SU-DHL-6 (cell line): ENCODE results near the gene CARMIL1.
"Not testable (repeated sequence)": the region's sequence is repeated elsewhere in the genome, so short reads cannot be mapped to it uniquely, and the experiment has no call there.

Experiments used
- H2AFZ ChIP-seq: fragments of 200-600 bp; sonication (generic); 2 replicates; pipeline ENCODE4 v1.6.1; 2014; ENCODE audit warnings: low read depth, mild to moderate bottlenecking, moderate library complexity, mixed read lengths, antibody characterized with exemption, low read length; ENCODE audit not compliant: severe bottlenecking
- H3F3A ChIP-seq: fragments of 200-600 bp; shearing (Covaris generic); 2 replicates; pipeline ENCODE4 v1.6.0; 2016; ENCODE audit warnings: antibody characterized with exemption, mild to moderate bottlenecking; ENCODE audit not compliant: insufficient read depth
- H3K27ac ChIP-seq: fragments of 200-600 bp; sonication (generic); 2 replicates; pipeline ENCODE4 v1.5.1; 2016; ENCODE audit warnings: low read depth, mild to moderate bottlenecking, low read length, moderate library complexity, mixed read lengths
- H3K27me3 ChIP-seq: fragments of 200-600 bp; sonication (generic), shearing (Covaris generic); 2 replicates; pipeline ENCODE4 v1.6.0; 2014; ENCODE audit warnings: mild to moderate bottlenecking, low read length
- H3K36me3 ChIP-seq: fragments of 200-600 bp; sonication (generic); 2 replicates; pipeline ENCODE4 v1.6.1; 2014; ENCODE audit warnings: mild to moderate bottlenecking, low read length, mixed read lengths
- H3K4me2 ChIP-seq: fragments of 300-600, 200-600 bp; shearing (Covaris generic), sonication (generic); 2 replicates; pipeline ENCODE4 v1.6.0; 2014; ENCODE audit warnings: low read length, low read depth, mild to moderate bottlenecking; ENCODE audit not compliant: poor library complexity, severe bottlenecking
- H3K4me3 ChIP-seq: fragments of 200-600 bp; sonication (generic); 2 replicates; pipeline ENCODE4 v1.5.1; 2014; ENCODE audit warnings: antibody characterized with exemption, low read length, mild to moderate bottlenecking, mixed read lengths; ENCODE audit not compliant: insufficient read depth, poor library complexity, severe bottlenecking
- H3K79me2 ChIP-seq: fragments of 200-600 bp; sonication (generic); 2 replicates; pipeline ENCODE4 v1.6.1; 2014; ENCODE audit warnings: mild to moderate bottlenecking, low read length, moderate library complexity; ENCODE audit not compliant: insufficient read depth
- H3K9ac ChIP-seq: fragments of 200-600 bp; sonication (generic); 2 replicates; pipeline ENCODE4 v1.7.0; 2014; ENCODE audit warnings: mild to moderate bottlenecking, low read length
- H3K9me2 ChIP-seq: fragments of 200-600 bp; sonication (generic); replicated peaks from 2 replicates; pipeline ENCODE4 v1.6.1; 2014; ENCODE audit warnings: low read length; ENCODE audit not compliant: insufficient read depth
- H3K9me3 ChIP-seq: fragments of 200-600 bp; sonication (generic); 2 replicates; pipeline ENCODE4 v1.6.1; 2014; ENCODE audit warnings: low read length, mixed read lengths; ENCODE audit not compliant: insufficient read depth
- H4K20me1 ChIP-seq: fragments of 200-600 bp; sonication (generic); 2 replicates; pipeline ENCODE4 v1.6.1; 2014; ENCODE audit warnings: low read depth, mild to moderate bottlenecking, antibody characterized with exemption, low read length, moderate library complexity, mixed read lengths
- EZH2phosphoT487 ChIP-seq: fragments of 200-600 bp; sonication (generic), shearing (Covaris generic); conservative IDR thresholded peaks from 2 replicates; pipeline ENCODE4 v1.6.1; 2018; ENCODE audit warnings: mild to moderate bottlenecking, antibody characterized with exemption, low read length, moderate library complexity, mixed read lengths
- TF ChIP-seq, protein P1 (sequence below): fragments of 200-600 bp; sonication (generic); IDR thresholded peaks from one replicate; pipeline ENCODE4 v1.5.1; 2017; ENCODE audit warnings: antibody characterized with exemption, mild to moderate bottlenecking, low read length, moderate library complexity; ENCODE audit not compliant: insufficient read depth, poor library complexity, severe bottlenecking

Gene CARMIL1

GRCh38 chr6:25582101-25582500 lies 302.9 kb downstream of the CARMIL1 start:
- H3F3A ChIP-seq: no peaks in the 10 kb centered on the region
- no peak overlapping the region for H3K4me3 ChIP-seq
- H3K27ac ChIP-seq: no peak overlapping the region
- no peaks in the 10 kb centered on the region for H4K20me1 ChIP-seq
- H3K27me3 ChIP-seq: no peaks in the 10 kb centered on the region
- no peak overlapping the region for H3K9ac ChIP-seq
- H3K4me2 ChIP-seq: no peak overlapping the region
- H3K9me2 ChIP-seq: no peaks in the 10 kb centered on the region
- H2AFZ ChIP-seq: no peak overlapping the region
- no peaks in the 10 kb centered on the region for H3K36me3 ChIP-seq
- no peak for TF ChIP-seq EZH2phosphoT487
- TF ChIP-seq, protein P1, sequence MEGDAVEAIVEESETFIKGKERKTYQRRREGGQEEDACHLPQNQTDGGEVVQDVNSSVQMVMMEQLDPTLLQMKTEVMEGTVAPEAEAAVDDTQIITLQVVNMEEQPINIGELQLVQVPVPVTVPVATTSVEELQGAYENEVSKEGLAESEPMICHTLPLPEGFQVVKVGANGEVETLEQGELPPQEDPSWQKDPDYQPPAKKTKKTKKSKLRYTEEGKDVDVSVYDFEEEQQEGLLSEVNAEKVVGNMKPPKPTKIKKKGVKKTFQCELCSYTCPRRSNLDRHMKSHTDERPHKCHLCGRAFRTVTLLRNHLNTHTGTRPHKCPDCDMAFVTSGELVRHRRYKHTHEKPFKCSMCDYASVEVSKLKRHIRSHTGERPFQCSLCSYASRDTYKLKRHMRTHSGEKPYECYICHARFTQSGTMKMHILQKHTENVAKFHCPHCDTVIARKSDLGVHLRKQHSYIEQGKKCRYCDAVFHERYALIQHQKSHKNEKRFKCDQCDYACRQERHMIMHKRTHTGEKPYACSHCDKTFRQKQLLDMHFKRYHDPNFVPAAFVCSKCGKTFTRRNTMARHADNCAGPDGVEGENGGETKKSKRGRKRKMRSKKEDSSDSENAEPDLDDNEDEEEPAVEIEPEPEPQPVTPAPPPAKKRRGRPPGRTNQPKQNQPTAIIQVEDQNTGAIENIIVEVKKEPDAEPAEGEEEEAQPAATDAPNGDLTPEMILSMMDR: no peak
- H3K9me3 ChIP-seq: no peaks in the 10 kb centered on the region
- H3K79me2 ChIP-seq: no peaks in the 10 kb centered on the region

DNA sequence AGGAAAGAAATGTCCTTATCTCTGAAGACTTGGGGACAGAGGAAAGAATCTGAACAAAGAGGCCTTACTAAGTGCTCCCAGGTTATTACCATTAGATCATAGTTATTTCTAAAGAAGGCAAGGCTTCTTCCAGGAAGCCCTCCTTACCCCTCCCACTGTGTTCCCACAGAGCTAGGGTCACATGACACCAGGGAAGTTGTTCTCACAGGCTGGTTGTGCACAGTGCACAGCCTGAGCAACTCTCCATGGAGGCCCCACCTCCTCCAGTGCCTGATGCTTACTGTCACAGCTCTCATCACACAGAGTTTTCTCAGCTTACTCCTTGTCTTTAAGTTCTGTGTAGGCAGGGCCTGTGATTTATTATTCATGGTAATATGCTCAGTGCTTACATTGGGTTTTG lies 303.9 kb downstream of the CARMIL1 start:
- Histone ChIP-seq H3K27ac (no peak overlapping the region), H3K4me2 (no peak overlapping the region), H3K9me2 (no peaks in the 10 kb centered on the region), H3K4me3 (no peak overlapping the region), H3F3A (no peaks in the 10 kb centered on the region), H3K27me3 (no peaks in the 10 kb centered on the region), H3K9me3 (no peaks in the 10 kb centered on the region), H3K36me3 (no peaks in the 10 kb centered on the region), H3K9ac (no peak overlapping the region), H4K20me1 (no peaks in the 10 kb centered on the region), H3K79me2 (no peaks in the 10 kb centered on the region), H2AFZ (no peak overlapping the region)
- no peak for TF ChIP-seq EZH2phosphoT487
- TF ChIP-seq, protein P1: no peak

GRCh38 chr6:25583906-25584305 lies 304.7 kb downstream of the CARMIL1 start:
- Histone ChIP-seq H4K20me1 (no peaks in the 10 kb centered on the region), H3K9me2 (no peaks in the 10 kb centered on the region), H3K9me3 (no peaks in the 10 kb centered on the region), H3K79me2 (no peaks in the 10 kb centered on the region), H3K4me2 (no peak overlapping the region), H3K9ac (no peak overlapping the region), H3K36me3 (no peaks in the 10 kb centered on the region), H3K27ac (no peak overlapping the region), H3K27me3 (no peaks in the 10 kb centered on the region), H3F3A (no peaks in the 10 kb centered on the region), H3K4me3 (no peak overlapping the region), H2AFZ (no peak overlapping the region)
- TF ChIP-seq, protein P1: no peak
- TF ChIP-seq EZH2phosphoT487: no peak

DNA sequence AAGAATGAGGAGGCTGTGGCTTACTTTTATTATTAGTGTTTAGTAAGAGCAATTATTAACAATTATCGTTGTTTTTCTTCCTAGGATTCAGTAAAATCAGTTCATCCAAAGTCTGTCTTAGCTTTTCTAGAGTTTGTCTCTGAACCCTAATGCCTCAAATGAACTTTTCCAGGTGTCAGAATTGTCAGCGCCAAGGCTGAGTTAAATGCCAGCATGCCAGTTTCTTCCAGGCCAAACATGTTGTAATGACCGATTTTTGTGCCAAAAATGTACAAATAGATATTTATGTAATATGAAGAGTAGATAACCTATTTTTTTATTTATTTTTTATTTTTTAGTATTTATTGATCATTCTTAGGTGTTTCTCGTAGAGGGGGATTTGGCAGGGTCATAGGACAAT lies 306.1 kb downstream of the CARMIL1 start:
- Histone ChIP-seq H3K27ac (no peak overlapping the region), H3K9ac (no peak overlapping the region), H3K36me3 (no peaks in the 10 kb centered on the region), H3K4me2 (no peak overlapping the region), H3F3A (no peaks in the 10 kb centered on the region), H3K9me3 (no peaks in the 10 kb centered on the region), H3K9me2 (no peaks in the 10 kb centered on the region), H3K4me3 (no peak overlapping the region), H3K27me3 (no peaks in the 10 kb centered on the region), H3K79me2 (no peaks in the 10 kb centered on the region), H4K20me1 (no peaks in the 10 kb centered on the region), H2AFZ (no peak overlapping the region)
- TF ChIP-seq, protein P1: no peak
- no peak for TF ChIP-seq EZH2phosphoT487

DNA sequence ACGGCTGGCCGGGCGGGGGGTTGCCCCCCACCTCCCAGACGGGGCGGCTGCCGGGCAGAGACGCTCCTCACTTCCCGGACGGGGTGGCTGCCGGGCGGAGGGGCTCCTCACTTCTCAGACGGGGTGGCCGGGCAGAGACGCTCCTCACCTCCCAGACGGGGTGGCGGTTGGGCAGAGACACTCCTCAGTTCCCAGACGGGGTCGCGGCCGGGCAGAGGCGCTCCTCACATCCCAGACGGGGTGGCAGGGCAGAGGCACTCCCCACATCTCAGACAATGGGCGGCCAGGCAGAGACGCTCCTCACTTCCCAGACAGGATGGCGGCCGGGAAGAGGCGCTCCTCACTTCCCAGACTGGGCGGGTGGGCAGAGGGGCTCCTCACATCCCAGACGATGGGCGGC lies 306.9 kb downstream of the CARMIL1 start:
- not testable (repeated sequence) for H3K9ac ChIP-seq, H3K4me2 ChIP-seq, H3K36me3 ChIP-seq, H2AFZ ChIP-seq, H3K9me2 ChIP-seq, H3K27ac ChIP-seq, H3K27me3 ChIP-seq, H4K20me1 ChIP-seq, H3F3A ChIP-seq, H3K4me3 ChIP-seq, H3K79me2 ChIP-seq, H3K9me3 ChIP-seq
